Esophagus muscularis mucosa (tissue), 4 donors: ENCODE results near the gene CENPE. TPM values are rescaled to one million over a fixed set of nuclear protein-coding genes. Genes with fewer than 3 reads are reported as not detected.
A peak's percentile ranks its signal among the peaks of the same experiment; 100 is the strongest.

Source experiments
- DNase-seq: peaks from one replicate; pipeline ENCODE4 v3.0.0-alpha.2; 2017; ENCODE audit errors: extremely low spot score
- H3K27ac ChIP-seq, 4 donors: fragments of 200-600 bp; sonication (generic); replicated peaks in 1 of 4; 1 replicate in 3 of 4; 2 replicates in 1 of 4; pipeline ENCODE4 v1.5.1; 2016 to 2019; ENCODE audit warnings: mild to moderate bottlenecking in 1 of 4
- H3K27me3 ChIP-seq, 4 donors: fragments of 200-600 bp; sonication (generic); one replicate each; pipeline versions ENCODE4 v1.5.1 to v1.6.0; 2016 to 2019
- H3K36me3 ChIP-seq, 4 donors: fragments of 200-600 bp; sonication (generic); one replicate each; pipeline ENCODE4 v1.5.1; 2016 to 2019
- H3K4me1 ChIP-seq, 4 donors: fragments of 200-600 bp; sonication (generic); one replicate each; pipeline ENCODE4 v1.5.1; 2016 to 2019
- H3K4me3 ChIP-seq, 4 donors: fragments of 200-600 bp; sonication (generic); 1 replicate in 2 of 4; 2 replicates in 2 of 4; pipeline ENCODE4 v1.5.1; 2016 to 2019; ENCODE audit warnings: mild to moderate bottlenecking in 4 of 4, moderate library complexity in 1 of 4
- H3K9me3 ChIP-seq, 4 donors: fragments of 200-600 bp; sonication (generic); 1 replicate in 3 of 4; 2 replicates in 1 of 4; pipeline ENCODE4 v1.5.1; 2016 to 2019
- CTCF ChIP-seq, 3 experiments: fragments of 200-600 bp in 2 of 3; fragments of 450-650 bp in 1 of 3; sonication (generic) in 2 of 3; IDR thresholded peaks; one replicate each; pipeline ENCODE4 v1.5.1; 2017 to 2019; ENCODE audit warnings: antibody characterized with exemption in 3 of 3, mild to moderate bottlenecking in 2 of 3, moderate library complexity in 1 of 3
- EP300 ChIP-seq: sonication (generic); formaldehyde crosslinking; IDR thresholded peaks from one replicate; pipeline ENCODE4 v1.6.1; 2017; ENCODE audit warnings: antibody characterized with exemption
- POLR2A ChIP-seq: fragments of 450-650 bp; IDR thresholded peaks from one replicate; pipeline ENCODE4 v1.6.1; 2017; ENCODE audit warnings: antibody characterized with exemption, moderate library complexity, mild to moderate bottlenecking, low read depth
- POLR2AphosphoS5 ChIP-seq, 2 donors: sonication (generic); formaldehyde crosslinking; IDR thresholded peaks; one replicate each; pipeline ENCODE4 v1.6.1; 2017; ENCODE audit warnings: antibody characterized with exemption in 2 of 2
- WGBS: methylation state at CpG from one replicate; pipeline ENCODE4 v1.1.5; 2018; 5-methylcytosine and 5-hydroxymethylcytosine counted together
- intact Hi-C: fragments of 100-400 bp; cut with DNase I; formaldehyde crosslinking; loops from one replicate; pipeline ENCODE4 v1.15.1; 2023
- total RNA-seq, 4 donors: library from RNA; depleted of rRNA; stranded (reverse); fragments of >200 nt; gene quantifications; one replicate each; pipeline versions ENCODE4 v1.1.0 to v1.2.1, GENCODE V29; 2016

The CENPE gene
- total RNA-seq, 4 donors from 2014 or later = 0.42 to 1.2 (median 0.69) TPM

DNA sequence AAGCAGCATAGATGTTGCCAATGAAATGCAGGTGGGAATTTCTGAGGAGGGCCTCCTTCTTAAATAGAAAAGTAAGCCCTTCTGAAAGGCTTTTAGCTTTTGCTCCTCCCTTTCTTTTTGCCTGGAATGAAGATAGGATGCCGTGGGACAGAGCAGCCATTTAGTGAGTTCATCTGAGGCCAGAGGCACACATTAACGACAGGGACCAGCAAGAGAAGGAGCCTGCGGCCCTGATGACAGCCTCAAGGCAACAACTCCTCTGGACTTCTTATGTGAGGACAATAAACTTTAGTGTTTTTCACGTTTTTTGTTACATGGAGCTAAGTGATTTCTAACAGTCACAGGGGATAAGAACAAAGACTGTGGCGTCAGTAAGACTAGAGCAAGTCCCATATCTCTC is 97.5 kb downstream of the CENPE start:
- no peak for TF ChIP-seq POLR2A
- no peak for TF ChIP-seq CTCF (IDR thresholded peaks at IDR 0.05)
- no peak for TF ChIP-seq EP300
- no peak for TF ChIP-seq POLR2AphosphoS5 (IDR thresholded peaks at IDR 0.05)
- 67% methylated on average over 5 of the region's 5 CpGs for WGBS
- H3K27ac ChIP-seq = no peak overlapping the region
- no peaks in the 10 kb centered on the region for H3K9me3 ChIP-seq
- DNase-seq = no peak
- intact Hi-C loops = loop anchor here (5.0 kb wide), 1 partner anchor 53 kb away; no protein-coding TSS in a partner anchor
- no peaks in the 10 kb centered on the region for H3K36me3 ChIP-seq
- H3K4me3 ChIP-seq = no peak overlapping the region
- no peaks in the 10 kb centered on the region for H3K27me3 ChIP-seq
- H3K4me1 ChIP-seq = peaks cover 11 to 35% (median 31%) of the 10 kb centered on the region in 4 donors

DNA sequence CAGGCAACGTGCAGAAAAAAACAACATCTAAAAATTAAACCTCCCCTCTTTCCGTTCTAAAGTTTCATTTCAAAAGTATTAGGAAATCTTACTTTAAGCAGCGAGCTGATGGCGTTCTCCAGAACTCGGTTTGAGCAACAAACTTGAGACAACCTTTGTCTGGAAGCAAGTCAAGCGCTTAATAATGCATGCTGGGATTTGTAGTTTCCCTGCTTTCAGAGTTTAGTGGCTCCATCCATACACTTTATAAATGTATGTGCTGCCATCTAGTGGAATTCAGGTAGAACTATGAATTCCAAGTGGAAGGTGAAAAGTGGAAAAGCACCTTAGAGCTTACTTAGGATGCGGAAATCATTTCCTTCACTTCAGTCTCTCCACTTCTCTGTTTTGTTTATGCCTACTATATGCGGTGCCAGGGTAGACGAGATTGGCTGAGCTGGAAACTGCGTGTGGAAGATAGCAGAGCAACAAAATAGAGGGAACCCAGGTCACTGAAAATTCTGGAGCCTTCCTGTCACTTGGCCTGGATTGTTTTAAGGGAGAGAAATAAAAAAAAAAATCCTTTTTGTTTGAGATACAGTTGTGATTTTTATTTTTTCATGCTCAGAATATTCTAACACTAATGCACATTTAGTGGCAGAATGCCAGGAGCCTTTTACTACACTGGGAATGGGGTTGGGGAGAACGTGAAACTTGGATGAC is 98.3 kb downstream of the CENPE start, which contains the start of gene BDH2:
TSS of gene BDH2 (minus strand) at position 144 of the 702 bp plus-strand sequence. CDS start 3,580 bp downstream, outside the sequence.
- TF ChIP-seq POLR2A (no peak), CTCF (IDR thresholded peaks at IDR 0.05) (peak; percentile 78 to 87 (median 79)), EP300 (no peak), POLR2AphosphoS5 (IDR thresholded peaks at IDR 0.05) (peak; percentile 76 to 82)

GRCh38 chr4:103098756-103099440 is 99.2 kb downstream of the CENPE start:
- H3K4me3 ChIP-seq = peak overlapping the region; percentile 51 to 61 (median 56)
- H3K27me3 ChIP-seq = no peaks in the 10 kb centered on the region
- peaks cover 11 to 42% (median 35%) of the 10 kb centered on the region in 4 donors for H3K4me1 ChIP-seq
- H3K9me3 ChIP-seq = no peaks in the 10 kb centered on the region
- intact Hi-C loops = loop anchor here (2.0 to 10.0 kb wide), 5 partner anchors 80 to 754 kb away; partner anchors contain the start of genes SLC39A8 and SLC9B1
- peak overlapping the region; percentile 72 to 80 (median 76) for H3K27ac ChIP-seq
- 8% methylated on average over 4 of the region's 4 CpGs for WGBS
- no peak for DNase-seq
- no peak for TF ChIP-seq POLR2A
- no peak for TF ChIP-seq CTCF (IDR thresholded peaks at IDR 0.05)
- TF ChIP-seq EP300 = no peak
- TF ChIP-seq POLR2AphosphoS5 (IDR thresholded peaks at IDR 0.05) = no peak
- H3K36me3 ChIP-seq = peaks cover 0 to 3% (median 0%) of the 10 kb centered on the region in 4 donors

More for the DNA sequence above, 98.3 kb downstream of the CENPE start, which contains the start of gene BDH2:
- 8% methylated on average over 11 of the region's 11 CpGs for WGBS
- H3K27ac ChIP-seq = peak within 1 kb of the TSS; percentile 72 to 80 (median 76)
- peak within 1 kb of the TSS; percentile 51 to 61 (median 56) for H3K4me3 ChIP-seq
- no peaks in the 10 kb centered on the region for H3K9me3 ChIP-seq
- DNase-seq = no peak
- no peaks in the 10 kb centered on the region for H3K36me3 ChIP-seq
- peaks cover 11 to 40% (median 34%) of the 10 kb centered on the region in 4 donors for H3K4me1 ChIP-seq
- H3K27me3 ChIP-seq = no peaks in the 10 kb centered on the region
- intact Hi-C loops = loop anchor here (2.0 to 10.0 kb wide), 6 partner anchors 53 to 755 kb away; partner anchors contain the start of genes SLC39A8 and SLC9B1

DNA sequence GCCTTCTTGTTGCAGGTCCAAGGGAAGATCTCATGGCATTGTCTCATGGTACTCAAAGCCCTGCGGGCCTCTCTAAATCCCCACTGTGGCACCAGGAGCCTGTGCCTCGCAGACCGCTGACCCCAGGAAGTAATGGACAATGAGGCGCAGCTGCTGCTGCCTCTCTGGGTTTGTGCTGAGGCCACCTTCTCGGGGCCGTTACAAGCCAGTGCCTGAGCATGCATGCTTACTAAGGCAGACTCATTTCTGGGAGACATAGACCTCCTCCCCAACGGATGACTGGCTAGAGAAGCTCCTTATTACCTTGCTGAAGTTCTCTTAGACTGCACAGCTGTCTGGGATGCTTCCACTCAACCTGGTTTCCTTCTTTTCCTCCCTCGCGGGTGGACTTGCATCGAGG is 99.8 kb downstream of the CENPE start:
- Histone ChIP-seq H3K36me3 (peaks cover 0 to 5% (median 0%) of the 10 kb centered on the region in 4 donors), H3K9me3 (no peaks in the 10 kb centered on the region), H3K4me1 (peaks cover 11 to 42% (median 35%) of the 10 kb centered on the region in 4 donors), H3K27ac (peak overlapping the region in 3 of 4 donors; percentile 75 to 80 (median 78)), H3K4me3 (peak overlapping the region; percentile 51 to 61 (median 56)), H3K27me3 (no peaks in the 10 kb centered on the region)
- 65% methylated on average over 7 of the region's 10 CpGs for WGBS
- no peak for TF ChIP-seq EP300
- TF ChIP-seq POLR2A = no peak
- TF ChIP-seq POLR2AphosphoS5 (IDR thresholded peaks at IDR 0.05) = no peak
- TF ChIP-seq CTCF (IDR thresholded peaks at IDR 0.05) = no peak
- intact Hi-C loops = loop anchor here (2.0 to 10.0 kb wide), 5 partner anchors 80 to 754 kb away; partner anchors contain the start of genes SLC39A8 and SLC9B1
- no peak for DNase-seq
